ENCODE data around the gene WIPI1. TPM values are rescaled to one million over a fixed set of nuclear protein-coding genes. Genes with fewer than 3 reads are reported as not detected.
A peak's percentile ranks its signal among the peaks of the same experiment; 100 is the strongest.
"Not testable (repeated sequence)": the region's sequence is repeated elsewhere in the genome, so short reads cannot be mapped to it uniquely, and the experiment has no call there.

WIPI1 gene
- total RNA-seq, 1 experiment from 2014 or later: 20.2 TPM

DNA sequence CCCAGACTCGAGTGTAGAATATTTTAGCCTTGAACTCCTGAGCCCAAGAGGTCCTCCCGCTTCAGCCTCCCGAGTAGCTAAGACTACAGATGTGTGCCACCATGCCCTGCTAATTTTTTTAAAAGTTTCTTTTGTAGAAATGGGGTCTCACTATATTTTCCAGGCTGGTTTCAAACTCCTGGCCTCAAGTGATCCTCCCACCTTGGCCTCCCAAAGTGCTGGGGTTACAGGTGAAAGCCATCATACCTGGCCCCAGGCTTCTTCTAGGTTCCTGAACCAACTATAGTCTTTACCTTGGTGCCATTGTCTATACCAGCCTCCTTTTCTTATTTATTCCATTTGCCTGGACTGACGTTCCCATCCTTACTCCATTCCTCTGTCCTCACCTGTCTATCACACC lies 37.8 kb upstream of the WIPI1 start:
- H3K4me3 ChIP-seq (ENCODE audit: low read length): no peak overlapping the region
- H3K9ac ChIP-seq (ENCODE audit: low read length): no peak overlapping the region
- no TSS peak for BruUV-seq (replicated peaks)
- H4K20me1 ChIP-seq (ENCODE audit: low read length): no peaks in the 10 kb centered on the region
- no peak overlapping the region for H3K4me2 ChIP-seq (ENCODE audit: low read length)
- intact Hi-C loops (cut with micrococcal nuclease): no loop called here
- H3K4me1 ChIP-seq (ENCODE audit: insufficient read depth, low read length): peaks cover 7% of the 10 kb centered on the region; the same call in 1 of the 2 replicates
- no peak overlapping the region for H3K27ac ChIP-seq (ENCODE audit: low read length)
- ChIA-PET CTCF (no interaction called here), POLR2A (ENCODE audit: unreplicated experiment) (no interaction called here)
- TF ChIP-seq, protein P1, sequence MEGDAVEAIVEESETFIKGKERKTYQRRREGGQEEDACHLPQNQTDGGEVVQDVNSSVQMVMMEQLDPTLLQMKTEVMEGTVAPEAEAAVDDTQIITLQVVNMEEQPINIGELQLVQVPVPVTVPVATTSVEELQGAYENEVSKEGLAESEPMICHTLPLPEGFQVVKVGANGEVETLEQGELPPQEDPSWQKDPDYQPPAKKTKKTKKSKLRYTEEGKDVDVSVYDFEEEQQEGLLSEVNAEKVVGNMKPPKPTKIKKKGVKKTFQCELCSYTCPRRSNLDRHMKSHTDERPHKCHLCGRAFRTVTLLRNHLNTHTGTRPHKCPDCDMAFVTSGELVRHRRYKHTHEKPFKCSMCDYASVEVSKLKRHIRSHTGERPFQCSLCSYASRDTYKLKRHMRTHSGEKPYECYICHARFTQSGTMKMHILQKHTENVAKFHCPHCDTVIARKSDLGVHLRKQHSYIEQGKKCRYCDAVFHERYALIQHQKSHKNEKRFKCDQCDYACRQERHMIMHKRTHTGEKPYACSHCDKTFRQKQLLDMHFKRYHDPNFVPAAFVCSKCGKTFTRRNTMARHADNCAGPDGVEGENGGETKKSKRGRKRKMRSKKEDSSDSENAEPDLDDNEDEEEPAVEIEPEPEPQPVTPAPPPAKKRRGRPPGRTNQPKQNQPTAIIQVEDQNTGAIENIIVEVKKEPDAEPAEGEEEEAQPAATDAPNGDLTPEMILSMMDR (conservative IDR thresholded peaks at IDR 0.05; ENCODE audit: low read depth, low read length): no peak
- TF ChIP-seq EZH2phosphoT487 (IDR thresholded peaks at IDR 0.05; ENCODE audit: borderline replicate concordance, low read length) (no peak), EZH2 (IDR thresholded peaks at IDR 0.05; ENCODE audit: low read length, unreplicated experiment) (no peak)
- no peak overlapping the region for H2AFZ ChIP-seq (ENCODE audit: low read length)
- no peak for DNase-seq
- no peaks in the 10 kb centered on the region for H3F3A ChIP-seq (ENCODE audit: low read length, unreplicated experiment)
- H3K9me2 ChIP-seq (replicated peaks; ENCODE audit: low read length): no peaks in the 10 kb centered on the region
- H3K9me3 ChIP-seq (ENCODE audit: low read length): no peaks in the 10 kb centered on the region
- H3K79me2 ChIP-seq (ENCODE audit: low read length): no peaks in the 10 kb centered on the region
- no peaks in the 10 kb centered on the region for H3K27me3 ChIP-seq (ENCODE audit: low read length)
- H3K36me3 ChIP-seq (ENCODE audit: low read depth, low read length): no peaks in the 10 kb centered on the region
- no peak for ATAC-seq

GRCh38 chr17:68492394-68493054 lies 35.2 kb upstream of the WIPI1 start:
- H3K9me3 ChIP-seq (ENCODE audit: low read length); H3K9me2 ChIP-seq (replicated peaks; ENCODE audit: low read length); H3K27me3 ChIP-seq (ENCODE audit: low read length); H4K20me1 ChIP-seq (ENCODE audit: low read length); BruUV-seq (replicated peaks); H3K4me1 ChIP-seq (ENCODE audit: insufficient read depth, low read length); H3K79me2 ChIP-seq (ENCODE audit: low read length); H3K4me3 ChIP-seq (ENCODE audit: low read length); H3K27ac ChIP-seq (ENCODE audit: low read length); intact Hi-C loops (cut with micrococcal nuclease); H3K36me3 ChIP-seq (ENCODE audit: low read depth, low read length); H3F3A ChIP-seq (ENCODE audit: low read length, unreplicated experiment); POLR2A ChIA-PET (ENCODE audit: unreplicated experiment); H3K9ac ChIP-seq (ENCODE audit: low read length); CTCF ChIA-PET: not testable (repeated sequence)
- DNase-seq (peak; percentile 25), ATAC-seq (peak; percentile 23)
- H2AFZ ChIP-seq (ENCODE audit: low read length): peak overlapping the region; percentile 24; the same call in 1 of the 2 replicates
- H3K4me2 ChIP-seq (ENCODE audit: low read length): peak overlapping the region; percentile 57

DNA sequence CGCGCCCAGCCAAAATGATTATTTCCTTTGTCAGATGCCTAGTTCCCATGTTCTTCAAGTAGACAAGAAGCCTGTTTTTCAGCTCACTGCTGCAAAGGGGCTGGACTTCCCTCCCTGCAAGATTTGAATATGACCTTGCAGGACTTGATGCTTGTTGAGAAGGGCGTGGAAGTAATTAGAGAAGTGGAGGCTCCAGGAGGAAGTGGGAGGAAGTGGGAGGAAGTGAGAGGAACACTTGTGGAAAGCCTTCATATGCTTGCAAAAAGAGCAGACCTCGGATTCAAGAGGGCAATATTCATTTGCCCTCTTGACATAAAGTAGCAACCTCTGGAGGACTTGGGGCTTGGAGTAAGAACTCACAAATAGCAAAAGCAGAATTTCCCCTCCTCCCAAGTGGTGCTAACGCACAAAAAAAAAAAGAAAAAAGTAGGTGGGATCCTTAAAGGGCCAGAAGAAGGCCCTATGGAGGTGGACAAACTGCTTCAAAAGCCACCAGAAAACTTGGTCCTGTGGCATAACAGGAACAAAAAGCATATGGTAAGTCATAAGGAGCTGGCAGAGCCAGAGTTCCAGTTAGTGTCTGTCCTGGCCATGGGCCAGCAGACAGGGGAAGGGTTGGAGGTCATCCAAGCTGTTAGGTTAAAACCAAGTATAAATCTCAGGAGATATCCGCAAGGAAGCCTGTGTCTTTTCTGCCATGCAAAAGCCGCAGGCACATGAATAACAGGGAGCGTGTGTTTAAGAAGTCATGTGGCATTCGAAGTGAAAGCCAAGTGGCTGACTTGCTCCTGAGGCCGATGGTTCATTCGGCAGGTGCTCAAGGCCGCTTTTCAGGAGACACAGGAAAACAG lies 34.3 kb upstream of the WIPI1 start:
- Histone ChIP-seq H3K4me3 (ENCODE audit: low read length) (0 out of 2 replicates have a peak overlapping the region, but pooled peaks have one; percentile 6), H3K36me3 (ENCODE audit: low read depth, low read length) (no peaks in the 10 kb centered on the region), H3K27me3 (ENCODE audit: low read length) (peaks cover 2% of the 10 kb centered on the region; the same call in 1 of the 2 replicates), H4K20me1 (ENCODE audit: low read length) (no peaks in the 10 kb centered on the region), H3F3A (ENCODE audit: low read length, unreplicated experiment) (no peaks in the 10 kb centered on the region), H3K4me1 (ENCODE audit: insufficient read depth, low read length) (peaks cover 7% of the 10 kb centered on the region; the same call in 1 of the 2 replicates), H3K79me2 (ENCODE audit: low read length) (no peaks in the 10 kb centered on the region), H3K4me2 (ENCODE audit: low read length) (peak overlapping the region; percentile 57), H3K27ac (ENCODE audit: low read length) (no peak overlapping the region), H3K9me3 (ENCODE audit: low read length) (no peaks in the 10 kb centered on the region), H2AFZ (ENCODE audit: low read length) (peak overlapping the region; percentile 24; the same call in 1 of the 2 replicates), H3K9ac (ENCODE audit: low read length) (no peak overlapping the region), H3K9me2 (replicated peaks; ENCODE audit: low read length) (no peaks in the 10 kb centered on the region)
- POLR2A ChIA-PET (ENCODE audit: unreplicated experiment): no interaction called here
- DNase-seq (peak; percentile 47), ATAC-seq (peak; percentile 70)
- intact Hi-C loops (cut with micrococcal nuclease): no loop called here
- no peak for TF ChIP-seq EZH2phosphoT487 (IDR thresholded peaks at IDR 0.05; ENCODE audit: borderline replicate concordance, low read length)
- TF ChIP-seq EZH2 (IDR thresholded peaks at IDR 0.05; ENCODE audit: low read length, unreplicated experiment): no peak
- TF ChIP-seq, protein P1 (conservative IDR thresholded peaks at IDR 0.05; ENCODE audit: low read depth, low read length): no peak
- CTCF ChIA-PET: no interaction called here
- BruUV-seq (replicated peaks): no TSS peak

Data from PC-3 (cell line).